Neural progenitor cell (in vitro differentiated cells): Measurements from ENCODE around the gene TMEM273.
A peak's percentile ranks its signal among the peaks of the same experiment; 100 is the strongest.

ENCODE experiments used
- CTCF ChIP-seq: fragments of 200-600 bp; sonication (generic); IDR thresholded peaks from 2 replicates; pipeline ENCODE4 v1.5.1; 2017; ENCODE audit warnings: antibody characterized with exemption, mild to moderate bottlenecking
- EZH2phosphoT487 ChIP-seq: fragments of 200-600 bp; sonication (generic); IDR thresholded peaks from 2 replicates; pipeline ENCODE4 v1.6.1; 2017; ENCODE audit warnings: antibody characterized with exemption

- peak; percentile 41 for TF ChIP-seq CTCF
- TF ChIP-seq EZH2phosphoT487 = no peak
These were observed 26.7 kb downstream of the TMEM273 start for GRCh38 chr10:49161411-49161997.
